ENCODE results near the gene RNLS.
"Not testable (repeated sequence)": the region's sequence is repeated elsewhere in the genome, so short reads cannot be mapped to it uniquely, and the experiment has no call there.

The RNLS gene

DNA sequence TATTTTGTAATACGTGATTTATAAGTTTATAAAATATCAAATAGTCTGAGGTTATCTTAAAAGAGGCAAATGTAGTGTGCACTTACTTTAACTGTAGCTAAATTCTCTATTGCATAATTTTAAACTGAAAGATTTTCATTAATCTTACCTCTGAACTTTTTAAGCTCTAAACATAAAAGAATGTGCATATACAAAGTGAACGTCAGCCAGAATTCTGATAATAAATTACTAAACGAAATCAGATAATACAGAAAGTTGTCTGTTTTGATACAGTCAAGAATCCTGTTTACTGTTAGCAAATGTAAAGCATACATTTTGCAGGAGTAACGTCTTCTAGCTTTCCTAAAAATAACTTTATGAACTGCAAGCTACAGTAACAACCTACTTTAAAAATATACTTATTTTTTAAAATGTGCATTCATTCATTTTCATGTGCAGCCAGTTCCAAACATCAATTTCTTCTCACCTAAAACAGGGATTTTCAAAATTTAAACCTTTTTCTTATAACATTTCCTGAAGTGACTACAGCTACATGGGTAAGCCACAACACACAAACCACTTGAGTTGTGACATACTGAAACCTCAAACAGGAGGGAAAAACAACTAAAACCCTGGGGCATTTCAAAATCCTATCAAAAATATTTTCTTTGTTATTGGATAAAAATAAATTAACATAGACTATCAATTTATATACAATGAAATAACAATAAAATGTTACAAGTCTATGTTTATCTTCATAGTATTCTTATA lies 92.7 kb downstream of the RNLS start:
- peak overlapping the region; percentile 14 for H3K4me3 ChIP-seq (ENCODE audit: low read depth, low read length)
- TF ChIP-seq MAX (IDR thresholded peaks at IDR 0.05; ENCODE audit: low read depth, low read length) (no peak), POLR2A (IDR thresholded peaks at IDR 0.05; ENCODE audit: extremely low read depth, insufficient read length) (no peak), MYC (IDR thresholded peaks at IDR 0.05; ENCODE audit: low read depth, low read length) (peak; percentile 28; the same call in 1 of the 2 replicates), CTCF (IDR thresholded peaks at IDR 0.05; ENCODE audit: low read depth, low read length) (no peak)
- peak; percentile 80 for DNase-seq (ENCODE audit: low read depth)

GRCh38 chr10:88489107-88489506 lies 94.0 kb downstream of the RNLS start:
- TF ChIP-seq MYC (IDR thresholded peaks at IDR 0.05; ENCODE audit: low read depth, low read length) (no peak), MAX (IDR thresholded peaks at IDR 0.05; ENCODE audit: low read depth, low read length) (no peak), POLR2A (IDR thresholded peaks at IDR 0.05; ENCODE audit: extremely low read depth, insufficient read length) (no peak), CTCF (IDR thresholded peaks at IDR 0.05; ENCODE audit: low read depth, low read length) (no peak)
- no peak overlapping the region for H3K4me3 ChIP-seq (ENCODE audit: low read depth, low read length)
- no peak for DNase-seq (ENCODE audit: low read depth)

- H3K4me3 ChIP-seq (ENCODE audit: low read depth, low read length); DNase-seq (ENCODE audit: low read depth): not testable (repeated sequence)
Measured at GRCh38 chr10:88486816-88487215, 96.3 kb downstream of the RNLS start.

- TF ChIP-seq MAX (IDR thresholded peaks at IDR 0.05; ENCODE audit: low read depth, low read length): no peak
- no peak for TF ChIP-seq POLR2A (IDR thresholded peaks at IDR 0.05; ENCODE audit: extremely low read depth, insufficient read length)
- TF ChIP-seq MYC (IDR thresholded peaks at IDR 0.05; ENCODE audit: low read depth, low read length): no peak
- no peak for DNase-seq (ENCODE audit: low read depth)
- H3K4me3 ChIP-seq (ENCODE audit: low read depth, low read length): no peak overlapping the region
Measured at GRCh38 chr10:88482220-88482619, 100.9 kb downstream of the RNLS start.

GRCh38 chr10:88478256-88478655 lies 104.9 kb downstream of the RNLS start:
- no peak for DNase-seq (ENCODE audit: low read depth)
- TF ChIP-seq MAX (IDR thresholded peaks at IDR 0.05; ENCODE audit: low read depth, low read length) (no peak), MYC (IDR thresholded peaks at IDR 0.05; ENCODE audit: low read depth, low read length) (no peak), POLR2A (IDR thresholded peaks at IDR 0.05; ENCODE audit: extremely low read depth, insufficient read length) (no peak), CTCF (IDR thresholded peaks at IDR 0.05; ENCODE audit: low read depth, low read length) (no peak)
- no peak overlapping the region for H3K4me3 ChIP-seq (ENCODE audit: low read depth, low read length)

DNA sequence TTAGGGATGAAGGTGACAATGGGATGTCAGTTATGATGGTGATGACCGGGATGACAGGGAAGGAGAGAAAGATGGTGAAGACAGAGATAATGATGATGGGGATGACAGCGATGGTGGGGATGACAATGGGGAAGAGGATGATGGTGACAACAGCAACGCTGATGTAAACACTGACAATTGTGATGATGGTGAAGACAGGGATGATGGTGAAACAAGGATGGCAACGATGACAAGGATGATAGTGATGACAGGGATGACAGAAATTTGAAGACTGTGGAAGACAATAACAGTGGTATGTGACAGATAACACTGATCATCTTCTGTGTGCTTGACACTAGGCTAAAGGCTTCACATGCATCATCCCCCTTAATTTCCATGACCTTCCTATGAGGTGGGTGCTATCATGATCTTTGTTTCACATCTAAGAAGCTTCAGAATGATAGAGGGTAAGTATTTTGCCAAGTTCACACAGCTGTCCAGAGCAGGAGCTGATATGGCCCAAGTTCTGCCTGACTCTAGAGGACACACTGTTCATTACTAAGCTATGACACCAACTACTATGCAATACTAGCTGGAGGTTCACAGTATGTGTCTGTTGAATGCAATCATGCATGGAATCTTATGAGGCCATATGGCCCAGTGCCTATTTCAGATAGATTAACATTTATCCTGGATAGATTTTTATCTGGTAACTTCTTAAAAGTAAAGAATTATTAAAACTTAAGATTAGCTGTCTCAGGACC lies 105.6 kb downstream of the RNLS start:
- no peak for DNase-seq (ENCODE audit: low read depth)
- no peak overlapping the region for H3K4me3 ChIP-seq (ENCODE audit: low read depth, low read length)
- no peak for TF ChIP-seq MYC (IDR thresholded peaks at IDR 0.05; ENCODE audit: low read depth, low read length)
- no peak for TF ChIP-seq MAX (IDR thresholded peaks at IDR 0.05; ENCODE audit: low read depth, low read length)
- TF ChIP-seq CTCF (IDR thresholded peaks at IDR 0.05; ENCODE audit: low read depth, low read length): no peak
- TF ChIP-seq POLR2A (IDR thresholded peaks at IDR 0.05; ENCODE audit: extremely low read depth, insufficient read length): no peak
